SK-N-SH treated with all-trans-retinoic acid at 6 μM for 48 hours (cell line): ENCODE data around the gene ALK.

Source experiments
- ATAC-seq: fragments of 200-7000 bp; cut with Tn5 transposase; 3 replicates; pipeline ENCODE4 v1.9.1; 2020; ENCODE audit warnings: mild to moderate bottlenecking, moderate library complexity
- ARNTL ChIP-seq: fragments of 450-650 bp; formaldehyde crosslinking; IDR thresholded peaks from 2 replicates; pipeline ENCODE4 v1.5.0; 2020; ENCODE audit warnings: low read depth, mild to moderate bottlenecking, moderate library complexity, borderline replicate concordance
- CREB5 ChIP-seq: fragments of 250-450 bp; sonication (Bioruptor Pico); IDR thresholded peaks from 2 replicates; pipeline ENCODE4 v1.5.1; 2020; ENCODE audit warnings: low read depth, mild to moderate bottlenecking, moderate library complexity
- CSDC2 ChIP-seq: fragments of 250-450 bp; sonication (Bioruptor Pico); IDR thresholded peaks from 2 replicates; pipeline ENCODE4 v1.5.0; 2020; ENCODE audit warnings: mild to moderate bottlenecking, moderate library complexity
- CSRNP3 ChIP-seq: fragments of 250-450 bp; sonication (Bioruptor Pico); IDR thresholded peaks from 2 replicates; pipeline ENCODE4 v1.5.1; 2021; ENCODE audit warnings: mild to moderate bottlenecking, moderate library complexity
- ESRRG ChIP-seq: fragments of 250-450 bp; sonication (Bioruptor Pico); IDR thresholded peaks from 2 replicates; pipeline ENCODE4 v1.6.1; 2021; ENCODE audit warnings: mild to moderate bottlenecking
- GLIS3 ChIP-seq: fragments of 250-450 bp; sonication (Bioruptor Pico); IDR thresholded peaks from 2 replicates; pipeline ENCODE4 v1.5.0; 2020; ENCODE audit warnings: mild to moderate bottlenecking, moderate library complexity
- ISL1 ChIP-seq: fragments of 250-450 bp; sonication (Bioruptor Pico); IDR thresholded peaks from 2 replicates; pipeline ENCODE4 v2.1.2; 2022; ENCODE audit warnings: mild to moderate bottlenecking, moderate library complexity
- PATZ1 ChIP-seq: fragments of 250-450 bp; sonication (Bioruptor Pico); IDR thresholded peaks from 2 replicates; pipeline ENCODE4 v1.8.0; 2020; ENCODE audit warnings: mild to moderate bottlenecking, moderate library complexity, borderline replicate concordance
- POU6F1 ChIP-seq: fragments of 250-450 bp; sonication (Bioruptor Pico); IDR thresholded peaks from 2 replicates; pipeline ENCODE4 v1.8.0; 2021; ENCODE audit warnings: low read depth, mild to moderate bottlenecking, moderate library complexity, borderline replicate concordance
- PPARA ChIP-seq: fragments of 250-450 bp; sonication (Bioruptor Pico); IDR thresholded peaks from 2 replicates; pipeline ENCODE4 v1.5.0; 2020; ENCODE audit warnings: mild to moderate bottlenecking, borderline replicate concordance
- TCF4 ChIP-seq: fragments of 250-450 bp; sonication (Bioruptor Pico); IDR thresholded peaks from 2 replicates; pipeline ENCODE4 v1.8.0; 2021; ENCODE audit warnings: mild to moderate bottlenecking, moderate library complexity, borderline replicate concordance
- TOX ChIP-seq: fragments of 250-450 bp; sonication (Bioruptor Pico); IDR thresholded peaks from 2 replicates; pipeline ENCODE4 v1.8.0; 2021; ENCODE audit warnings: mild to moderate bottlenecking, moderate library complexity, borderline replicate concordance
- TSHZ2 ChIP-seq: fragments of 250-450 bp; sonication (Bioruptor Pico); IDR thresholded peaks from 2 replicates; pipeline ENCODE4 v1.5.0; 2020; ENCODE audit warnings: mild to moderate bottlenecking, moderate library complexity
- ZC3H10 ChIP-seq: fragments of 250-450 bp; sonication (Bioruptor Pico); IDR thresholded peaks from 2 replicates; pipeline ENCODE4 v1.5.1; 2021; ENCODE audit warnings: mild to moderate bottlenecking, moderate library complexity
- ZNF70 ChIP-seq: fragments of 450-650 bp; formaldehyde crosslinking; IDR thresholded peaks from 2 replicates; pipeline ENCODE4 v1.5.0; 2020; ENCODE audit warnings: mild to moderate bottlenecking, moderate library complexity
- ZNF8 ChIP-seq: fragments of 450-650 bp; formaldehyde crosslinking; IDR thresholded peaks from 2 replicates; pipeline ENCODE4 v1.5.0; 2020; ENCODE audit warnings: mild to moderate bottlenecking, moderate library complexity

Gene ALK

GRCh38 chr2:29397713-29398112 is 523.7 kb downstream of the ALK start:
- ATAC-seq, result no peak

GRCh38 chr2:29397039-29397438 is 524.3 kb downstream of the ALK start:
- ATAC-seq, result no peak
- no peak for TF ChIP-seq ZC3H10 (CRISPR knock-in tag)
- TF ChIP-seq ISL1, result peak; percentile 60
- no peak for TF ChIP-seq ZNF8 (CRISPR knock-in tag)
- TF ChIP-seq CREB5 (CRISPR knock-in tag), result 0 out of 2 replicates have a peak, but pooled peaks have one; percentile 24
- TF ChIP-seq GLIS3 (CRISPR knock-in tag), result no peak
- TF ChIP-seq PPARA (CRISPR knock-in tag), result no peak
- no peak for TF ChIP-seq TOX

More at GRCh38 chr2:29397713-29398112, 523.7 kb downstream of the ALK start:
- TF ChIP-seq TSHZ2 (CRISPR knock-in tag) (no peak), TCF4 (CRISPR knock-in tag) (peak; percentile 29; the same call in 1 of the 2 replicates)
- TF ChIP-seq, all 23 proteins: peak for 1

- TF ChIP-seq ZNF70 (CRISPR knock-in tag) (no peak), PATZ1 (CRISPR knock-in tag) (no peak), TOX (no peak), PPARA (CRISPR knock-in tag) (no peak), ESRRG (CRISPR knock-in tag) (no peak), CSRNP3 (CRISPR knock-in tag) (no peak), CREB5 (CRISPR knock-in tag) (no peak), POU6F1 (CRISPR knock-in tag) (no peak), TSHZ2 (CRISPR knock-in tag) (no peak), ARNTL (CRISPR knock-in tag) (no peak), CSDC2 (CRISPR knock-in tag) (no peak)
- no peak for ATAC-seq
Observed at GRCh38 chr2:29394981-29395350, 526.4 kb downstream of the ALK start.
